ENCODE data around the gene SLC22A9.

- TF ChIP-seq POLR2AphosphoS5 (IDR thresholded peaks at IDR 0.05; ENCODE audit: low read depth, low read length) (no peak), CTCF (IDR thresholded peaks at IDR 0.05) (no peak)
Measured at GRCh38 chr11:63427971-63428508, 58.5 kb downstream of the SLC22A9 start.

Measured in SK-N-SH (cell line).